IPS-11a (cell line): Measurements from ENCODE around the gene PCBP2.

Experiments
- H3K4me3 ChIP-seq: one replicate; pipeline ENCODE4 v1.5.1; 2013; ENCODE audit warnings: low read depth, low read length, control low read depth

The PCBP2 gene

GRCh38 chr12:53506881-53507602, 55.1 kb downstream of the PCBP2 start, which contains the start of gene NPFF:
NPFF (minus strand) TSS chr12:53507484; CDS start chr12:53507474, 10 bp downstream.
- no peak within 1 kb of the TSS for H3K4me3 ChIP-seq

DNA sequence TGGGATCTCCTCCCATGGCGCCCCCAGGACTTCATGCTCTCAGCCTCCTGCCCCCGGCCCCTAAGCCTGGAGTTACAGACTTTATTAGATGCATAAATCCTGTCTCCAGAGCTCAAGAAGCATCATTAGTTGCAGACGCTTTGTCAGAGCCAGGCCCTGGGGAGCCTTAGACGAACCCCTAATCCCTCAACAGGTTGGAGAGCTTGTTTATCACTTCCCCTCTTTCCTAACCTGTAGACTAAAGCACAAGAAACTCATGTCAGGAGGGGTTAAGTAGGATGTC, 55.6 kb downstream of the PCBP2 start:
- H3K4me3 ChIP-seq = no peak overlapping the region

GRCh38 chr12:53508534-53509170, 56.8 kb downstream of the PCBP2 start:
- no peak overlapping the region for H3K4me3 ChIP-seq

- H3K4me3 ChIP-seq = no peak overlapping the region
Observed at GRCh38 chr12:53510181-53510812, 58.4 kb downstream of the PCBP2 start.

- H3K4me3 ChIP-seq = no peak overlapping the region
Observed at GRCh38 chr12:53513712-53514410, 62.0 kb downstream of the PCBP2 start.

- H3K4me3 ChIP-seq = no peak overlapping the region
Observed at GRCh38 chr12:53514628-53515290, 62.9 kb downstream of the PCBP2 start.

DNA sequence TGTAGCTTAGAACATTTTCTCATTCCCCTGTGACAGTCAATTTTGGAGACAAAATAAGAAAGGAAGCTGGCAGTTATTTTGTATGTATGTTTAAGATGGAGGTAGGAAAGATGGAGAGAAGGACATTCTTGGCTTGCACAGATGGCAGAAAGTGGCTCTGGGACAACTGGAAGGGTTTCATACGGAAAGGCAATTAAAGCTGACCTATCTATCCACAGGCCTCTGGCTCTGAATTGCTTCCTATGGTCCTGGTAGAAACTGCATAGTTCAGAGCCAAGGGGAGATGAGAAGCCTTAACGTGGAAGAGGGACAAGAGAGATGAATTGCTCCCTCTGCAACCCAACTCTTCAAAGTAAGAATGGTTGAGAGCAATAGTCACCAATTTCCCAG, 63.4 kb downstream of the PCBP2 start:
- no peak overlapping the region for H3K4me3 ChIP-seq

DNA sequence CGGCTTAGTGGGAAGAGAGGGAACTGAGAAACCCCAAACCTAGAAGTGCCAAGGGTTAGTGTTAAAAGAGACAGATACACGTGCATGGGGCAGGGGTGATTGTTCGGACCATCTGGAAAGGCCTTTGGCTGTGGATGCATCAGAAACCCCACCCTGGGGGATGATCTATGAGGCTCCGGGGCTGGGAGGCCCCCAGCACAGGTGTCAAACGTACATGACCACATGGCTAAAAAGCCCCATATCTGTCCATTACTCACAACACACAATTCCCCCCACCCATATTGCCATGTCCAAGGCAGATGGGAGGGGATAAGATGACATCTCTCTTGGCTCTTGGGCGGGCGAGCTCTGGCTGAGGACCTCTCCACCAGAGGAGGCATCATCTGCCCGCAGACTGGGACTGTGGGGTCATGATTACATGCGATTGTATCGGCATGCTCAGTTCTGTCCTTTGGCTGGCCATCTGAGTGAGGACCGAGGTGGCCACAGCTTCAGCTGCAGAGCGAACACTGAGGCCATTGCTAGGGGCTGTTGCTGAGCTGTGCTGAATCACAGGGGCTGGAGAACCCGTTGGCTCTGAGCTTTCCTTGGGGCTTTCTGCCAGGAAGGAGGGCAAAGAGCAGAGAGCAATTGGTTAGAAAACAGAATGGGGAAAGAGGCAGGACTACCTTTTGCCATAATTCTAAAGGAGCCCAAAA, 65.0 kb downstream of the PCBP2 start:
- no peak overlapping the region for H3K4me3 ChIP-seq

DNA sequence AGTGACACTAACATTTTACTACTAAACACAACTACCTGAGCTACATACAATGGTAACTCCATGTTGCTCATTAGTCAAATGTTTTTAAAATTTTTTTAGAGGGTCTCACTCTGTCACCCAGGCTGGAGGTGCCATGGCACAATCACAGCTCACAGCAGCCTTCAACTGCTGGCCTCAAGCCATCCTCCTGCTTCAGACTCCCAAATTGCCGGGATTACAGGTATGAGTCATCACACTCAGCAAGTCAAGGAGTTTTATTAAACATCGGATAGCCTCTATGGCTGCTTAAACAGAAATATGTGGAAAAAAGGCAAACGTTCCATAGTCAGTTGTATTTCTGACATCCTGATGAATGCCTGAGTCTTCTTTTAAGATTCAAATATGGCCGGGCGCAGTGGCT, 66.5 kb downstream of the PCBP2 start:
- no peak overlapping the region for H3K4me3 ChIP-seq

DNA sequence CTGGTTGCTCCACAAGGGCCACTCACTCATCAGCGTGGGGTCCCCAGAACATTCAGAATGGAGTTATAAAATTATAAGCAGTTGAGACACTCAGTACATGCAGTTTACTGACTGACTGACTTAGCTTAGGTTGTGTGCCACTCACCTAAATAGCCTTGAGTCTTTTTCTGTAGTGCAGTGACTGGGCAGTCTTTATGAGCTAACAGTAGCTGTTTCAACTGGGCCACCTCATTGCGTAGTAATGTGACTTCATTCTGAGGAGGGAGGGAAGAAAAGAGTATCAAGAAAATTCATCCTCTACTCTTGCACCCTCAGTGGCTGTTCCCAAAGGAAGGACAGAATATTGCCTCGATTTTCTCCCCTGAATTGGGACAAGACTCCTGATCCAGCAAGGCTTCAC, 71.2 kb downstream of the PCBP2 start:
- H3K4me3 ChIP-seq = no peak overlapping the region

- no peak overlapping the region for H3K4me3 ChIP-seq
Observed at GRCh38 chr12:53524476-53524875, 72.6 kb downstream of the PCBP2 start.

- no peak overlapping the region for H3K4me3 ChIP-seq
Observed at GRCh38 chr12:53530061-53530460, 78.2 kb downstream of the PCBP2 start.
